Measurements from ENCODE around the gene EPB41. TPM values are rescaled to one million over a fixed set of nuclear protein-coding genes. Genes with fewer than 3 reads are reported as not detected.

Gene EPB41
- total and polyA plus RNA-seq, 2 of the 4 experiments (the other 2 are of a cell fraction), result 4.6 to 10.0 TPM

DNA sequence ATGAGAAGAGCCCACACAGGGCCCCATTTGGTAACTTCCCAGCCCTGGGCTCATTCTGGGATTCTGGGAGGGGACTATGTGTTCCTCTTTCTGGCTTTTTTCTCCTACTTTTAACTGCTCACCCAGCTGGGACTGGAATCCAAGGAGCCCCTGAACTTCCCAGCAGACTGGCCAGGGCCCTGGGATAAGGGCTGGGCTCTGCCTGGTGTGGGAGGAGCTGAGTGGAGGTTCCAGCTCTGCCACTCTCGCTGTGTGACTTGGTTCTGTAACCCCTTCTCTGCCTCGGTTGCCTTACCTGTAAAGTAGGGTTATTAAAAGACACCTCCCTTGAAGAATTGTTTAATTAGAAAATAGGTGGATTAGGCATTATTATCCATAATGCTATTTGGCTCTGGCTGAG lies 19.6 kb upstream of the EPB41 start:
- no peak for TF ChIP-seq CTCF (conservative IDR thresholded peaks at IDR 0.05; ENCODE audit: low read depth, low read length)
- H2BK20ac ChIP-seq (ENCODE audit: low read depth, low read length), result no peak overlapping the region

More for the DNA sequence above, 19.6 kb upstream of the EPB41 start:
- Histone ChIP-seq H3K4me2 (ENCODE audit: low read depth, low read length) (no peak overlapping the region), H3K27ac (ENCODE audit: insufficient read depth, low read length) (no peak overlapping the region), H3K9ac (ENCODE audit: low read depth, low read length) (no peak overlapping the region), H2AK9ac (replicated peaks; ENCODE audit: low read depth, low read length, poor library complexity) (no peak overlapping the region), H4K5ac (ENCODE audit: low read depth, low read length) (no peak overlapping the region), H3K9me3 (ENCODE audit: control insufficient read depth, insufficient read depth, low read length) (no peaks in the 10 kb centered on the region), H3K56ac (ENCODE audit: extremely low read depth, insufficient read depth, low read length) (no peak overlapping the region), H3K9me1 (ENCODE audit: insufficient read depth, low read length) (peaks cover 3% of the 10 kb centered on the region; the same call in 1 of the 2 replicates), H3K14ac (replicated peaks; ENCODE audit: low read depth, low read length) (no peak overlapping the region), H3K36me3 (ENCODE audit: control insufficient read depth, insufficient read depth, low read length) (no peaks in the 10 kb centered on the region), H3K4me3 (ENCODE audit: insufficient read depth, low read depth, low read length) (no peak overlapping the region), H4K8ac (ENCODE audit: low read depth in 2 of 2, low read length in 2 of 2) (no peak overlapping the region), H3K27me3 (ENCODE audit: control insufficient read depth, insufficient read depth, low read length) (no peaks in the 10 kb centered on the region; the same call in 1 of the 2 replicates), H3K4me1 (ENCODE audit: control insufficient read depth, insufficient read depth, low read length) (no peaks in the 10 kb centered on the region; the same call in 1 of the 2 replicates), H3K4ac (ENCODE audit: low read depth, low read length) (no peak overlapping the region), H2BK15ac (ENCODE audit: low read depth, low read length) (no peak overlapping the region), H2BK5ac (ENCODE audit: low read depth, low read length, poor library complexity, severe bottlenecking) (no peak overlapping the region), H2AFZ (replicated peaks; ENCODE audit: low read length, poor library complexity) (no peak overlapping the region), H2AK5ac (ENCODE audit: low read depth, low read length) (no peak overlapping the region), H3K79me1 (ENCODE audit: low read depth in 1 of 2, low read length in 2 of 2) (no peaks in the 10 kb centered on the region), H3K23ac (ENCODE audit: low read depth, low read length) (no peak overlapping the region), H2BK120ac (ENCODE audit: low read depth, low read length) (no peak overlapping the region), H3K18ac (ENCODE audit: low read depth, low read length) (no peak overlapping the region), H4K20me1 (ENCODE audit: insufficient read depth, low read length) (no peaks in the 10 kb centered on the region), H4K91ac (ENCODE audit: insufficient read depth, low read depth, low read length) (no peak overlapping the region)
- ChIA-PET CTCF (interaction anchor here (1.6 kb wide), 1 partner anchor 139 kb away, joined by 5 read pairs; no protein-coding TSS in a partner anchor), POLR2A (ENCODE audit: unreplicated experiment) (no interaction called here)
- ATAC-seq (ENCODE audit: low read depth) (no peak), DNase-seq (no peak)
- dilution Hi-C loops (cut with HindIII; ENCODE audit: low sequenced_read_pairs, unreplicated experiment) (no loop called here), in situ Hi-C loops (cut with MboI; ENCODE audit: low sequenced_read_pairs) (loop anchor here (10.0 kb wide), 1 partner anchor 1810 kb away; no protein-coding TSS in a partner anchor), intact Hi-C loops (cut with micrococcal nuclease) (no loop called here)
- WGBS, 2 experiments (ENCODE audit: extremely low coverage in 2 of 2, insufficient read length in 1 of 2), result no CpG with 5 or more reads among the region's 2 CpGs
- no TSS peak for BruUV-seq (replicated peaks)

Data from IMR-90 (cell line).